IMR-90 (cell line): ENCODE data around the gene DNAH6.

Experiments used
- BHLHE40 ChIP-seq: fragments of 150-350 bp; IDR thresholded peaks from 2 replicates; pipeline ENCODE4 v1.6.1; 2016; ENCODE audit warnings: mild to moderate bottlenecking, low read depth, low read length
- CEBPB ChIP-seq: IDR thresholded peaks from 2 replicates; pipeline ENCODE4 v1.6.1; 2012; ENCODE audit warnings: low read depth, low read length, improper control_type of control experiment
- CTCF ChIP-seq: conservative IDR thresholded peaks from 2 replicates; pipeline ENCODE4 v1.5.1; 2012; ENCODE audit warnings: mild to moderate bottlenecking, low read depth, low read length, improper control_type of control experiment
- FOS ChIP-seq: fragments of 150-350 bp; IDR thresholded peaks from 2 replicates; pipeline ENCODE4 v1.6.1; 2016; ENCODE audit warnings: low read depth, low read length
- POLR2A ChIP-seq: IDR thresholded peaks from 2 replicates; pipeline ENCODE4 v1.6.1; 2012; ENCODE audit warnings: mild to moderate bottlenecking, low read depth, low read length
- RCOR1 ChIP-seq: IDR thresholded peaks from 2 replicates; pipeline ENCODE4 v1.6.1; 2012; ENCODE audit warnings: mild to moderate bottlenecking, low read length, improper control_type of control experiment; ENCODE audit not compliant: insufficient replicate concordance
- SMC3 ChIP-seq: fragments of 150-350 bp; IDR thresholded peaks from 2 replicates; pipeline ENCODE4 v1.6.1; 2016; ENCODE audit warnings: low read depth, mild to moderate bottlenecking, antibody characterized with exemption, low read length, moderate library complexity

GRCh38 chr2:84815146-84815545 is 298.8 kb downstream of the DNAH6 start:
- TF ChIP-seq CTCF (no peak), RCOR1 (no peak), POLR2A (no peak), SMC3 (no peak), FOS (no peak), BHLHE40 (no peak), CEBPB (no peak)
